Limb (tissue), 2 donors: Measurements from ENCODE around the gene NFE2L1.
"Not testable (repeated sequence)": the region's sequence is repeated elsewhere in the genome, so short reads cannot be mapped to it uniquely, and the experiment has no call there.

ENCODE experiments used
- DNase-seq, 2 donors: peaks; one replicate each; pipeline ENCODE4 v3.0.0-alpha.2; 2016; ENCODE audit errors: extremely low spot score in 2 of 2

The NFE2L1 gene, protein sequence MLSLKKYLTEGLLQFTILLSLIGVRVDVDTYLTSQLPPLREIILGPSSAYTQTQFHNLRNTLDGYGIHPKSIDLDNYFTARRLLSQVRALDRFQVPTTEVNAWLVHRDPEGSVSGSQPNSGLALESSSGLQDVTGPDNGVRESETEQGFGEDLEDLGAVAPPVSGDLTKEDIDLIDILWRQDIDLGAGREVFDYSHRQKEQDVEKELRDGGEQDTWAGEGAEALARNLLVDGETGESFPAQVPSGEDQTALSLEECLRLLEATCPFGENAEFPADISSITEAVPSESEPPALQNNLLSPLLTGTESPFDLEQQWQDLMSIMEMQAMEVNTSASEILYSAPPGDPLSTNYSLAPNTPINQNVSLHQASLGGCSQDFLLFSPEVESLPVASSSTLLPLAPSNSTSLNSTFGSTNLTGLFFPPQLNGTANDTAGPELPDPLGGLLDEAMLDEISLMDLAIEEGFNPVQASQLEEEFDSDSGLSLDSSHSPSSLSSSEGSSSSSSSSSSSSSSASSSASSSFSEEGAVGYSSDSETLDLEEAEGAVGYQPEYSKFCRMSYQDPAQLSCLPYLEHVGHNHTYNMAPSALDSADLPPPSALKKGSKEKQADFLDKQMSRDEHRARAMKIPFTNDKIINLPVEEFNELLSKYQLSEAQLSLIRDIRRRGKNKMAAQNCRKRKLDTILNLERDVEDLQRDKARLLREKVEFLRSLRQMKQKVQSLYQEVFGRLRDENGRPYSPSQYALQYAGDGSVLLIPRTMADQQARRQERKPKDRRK

GRCh38 chr17:48047741-48048383 lies at the start of gene NFE2L1:
TSS of gene NFE2L1 (plus strand) at chr17:48048359. CDS start at chr17:48051119, 2,760 bp downstream.
- peak; percentile 97 to 100 for DNase-seq

DNA sequence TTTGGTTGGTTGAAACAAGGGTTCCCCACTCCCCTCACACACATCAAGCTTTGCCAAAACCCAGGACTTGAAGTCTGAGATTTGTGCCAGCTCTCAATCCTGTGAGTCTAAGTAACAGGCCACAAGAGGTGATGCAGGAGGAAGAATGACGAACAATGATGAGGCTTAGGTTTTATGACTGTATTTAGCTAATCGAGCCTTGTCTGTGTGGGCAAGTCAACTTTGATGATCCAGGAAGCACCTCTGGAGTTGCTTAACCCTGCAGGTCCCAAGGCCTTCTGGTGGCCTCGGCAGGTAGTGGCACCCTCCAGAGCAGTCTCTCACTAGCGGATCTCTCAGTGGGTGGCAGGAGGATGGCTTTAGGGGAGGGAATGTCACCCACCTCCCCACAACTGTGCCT lies 48.6 kb upstream of the NFE2L1 start:
- no peak for DNase-seq

DNA sequence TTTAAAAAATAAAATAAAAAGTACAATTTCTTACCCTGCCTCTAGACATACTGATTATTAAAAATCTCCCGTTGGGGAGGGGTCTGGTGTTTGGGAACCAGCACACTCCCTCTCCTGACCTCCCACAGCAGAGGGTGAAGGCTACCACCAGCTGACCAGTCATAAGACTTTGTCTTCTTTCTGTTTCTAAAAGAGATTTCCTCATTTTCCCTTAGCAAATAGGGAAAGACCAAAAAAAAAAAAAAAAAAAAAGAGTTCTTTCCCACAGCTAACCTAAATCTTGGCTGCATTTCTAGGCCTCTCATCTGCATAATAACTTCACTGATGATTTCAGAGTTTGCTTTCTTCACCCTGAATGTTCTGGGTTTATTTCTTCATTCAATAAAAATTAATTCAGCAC lies 47.0 kb upstream of the NFE2L1 start:
- no peak for DNase-seq

DNA sequence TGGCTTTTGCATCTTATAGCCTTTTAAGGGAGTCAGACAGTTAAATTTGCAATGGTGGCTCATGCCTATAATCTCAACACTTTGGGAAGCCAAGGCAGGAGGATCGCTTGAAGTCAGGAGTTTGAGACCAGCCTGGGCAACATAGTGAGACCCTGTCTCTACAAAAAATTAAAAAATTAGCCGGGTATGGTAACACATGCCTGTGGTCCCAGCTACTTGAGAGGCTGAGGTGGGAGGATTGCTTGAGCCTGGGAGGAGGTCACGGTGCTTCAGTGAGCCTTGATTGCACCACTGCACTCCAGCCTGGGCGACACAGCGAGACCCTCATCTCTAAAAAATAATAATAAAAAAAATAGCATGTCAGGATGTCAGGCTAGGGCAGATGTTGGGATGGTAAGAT lies 46.5 kb upstream of the NFE2L1 start:
- DNase-seq = not testable (repeated sequence)

DNA sequence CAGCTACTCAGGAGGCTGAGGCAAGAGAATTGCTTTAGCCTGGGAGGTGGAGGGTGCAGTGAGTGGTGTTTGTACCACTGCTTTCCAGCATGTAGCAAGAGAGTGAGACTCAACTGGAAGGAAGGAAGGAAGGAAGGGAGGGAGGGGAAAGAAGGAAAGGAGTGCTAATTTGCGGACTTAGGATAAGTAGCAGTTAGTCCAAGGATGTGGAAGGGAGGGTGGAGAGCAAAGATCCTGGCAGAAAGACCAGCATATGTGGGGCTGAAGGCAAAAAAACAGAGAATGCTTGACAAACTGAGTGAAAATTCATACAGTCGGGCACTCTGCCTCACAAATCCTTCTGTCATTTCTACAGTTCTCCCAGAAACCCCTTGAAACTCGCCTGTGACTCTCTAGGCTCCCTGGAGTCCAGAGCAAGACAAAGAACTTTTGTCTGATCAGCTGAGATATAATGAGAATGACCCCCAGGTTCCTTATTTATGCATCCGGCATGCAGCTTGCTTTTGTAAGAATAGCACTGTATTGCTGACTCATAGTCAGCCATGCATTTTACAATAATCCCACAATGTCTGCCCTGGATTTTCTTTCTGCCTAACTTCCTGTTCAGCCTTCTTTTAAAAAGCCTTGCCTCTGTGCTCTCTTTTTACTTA lies 45.8 kb upstream of the NFE2L1 start:
- no peak for DNase-seq

DNA sequence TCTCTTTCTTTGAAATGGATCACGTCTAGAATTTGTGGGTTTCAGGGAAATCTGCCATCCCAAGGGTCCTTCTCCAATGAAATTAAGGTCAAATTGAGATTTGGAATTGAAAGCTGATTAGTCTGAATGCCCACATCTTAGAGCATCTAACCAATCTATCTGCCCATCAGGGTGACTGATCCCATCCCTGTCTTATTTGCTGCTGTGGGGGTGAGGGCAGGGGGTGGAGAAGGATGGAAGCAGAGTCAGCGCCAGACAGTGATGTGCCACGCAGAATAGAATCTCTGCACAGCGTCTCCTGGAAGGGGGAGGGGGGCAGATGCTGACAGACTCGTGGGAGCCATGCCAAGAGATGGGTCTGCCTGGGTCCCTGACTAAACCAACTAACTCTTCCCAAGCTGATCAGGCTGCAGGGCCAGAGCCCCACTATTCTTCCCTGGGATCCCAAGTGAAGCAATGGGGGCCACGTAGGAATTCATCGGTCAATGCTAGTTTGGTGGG lies 45.2 kb upstream of the NFE2L1 start:
- DNase-seq = no peak

DNA sequence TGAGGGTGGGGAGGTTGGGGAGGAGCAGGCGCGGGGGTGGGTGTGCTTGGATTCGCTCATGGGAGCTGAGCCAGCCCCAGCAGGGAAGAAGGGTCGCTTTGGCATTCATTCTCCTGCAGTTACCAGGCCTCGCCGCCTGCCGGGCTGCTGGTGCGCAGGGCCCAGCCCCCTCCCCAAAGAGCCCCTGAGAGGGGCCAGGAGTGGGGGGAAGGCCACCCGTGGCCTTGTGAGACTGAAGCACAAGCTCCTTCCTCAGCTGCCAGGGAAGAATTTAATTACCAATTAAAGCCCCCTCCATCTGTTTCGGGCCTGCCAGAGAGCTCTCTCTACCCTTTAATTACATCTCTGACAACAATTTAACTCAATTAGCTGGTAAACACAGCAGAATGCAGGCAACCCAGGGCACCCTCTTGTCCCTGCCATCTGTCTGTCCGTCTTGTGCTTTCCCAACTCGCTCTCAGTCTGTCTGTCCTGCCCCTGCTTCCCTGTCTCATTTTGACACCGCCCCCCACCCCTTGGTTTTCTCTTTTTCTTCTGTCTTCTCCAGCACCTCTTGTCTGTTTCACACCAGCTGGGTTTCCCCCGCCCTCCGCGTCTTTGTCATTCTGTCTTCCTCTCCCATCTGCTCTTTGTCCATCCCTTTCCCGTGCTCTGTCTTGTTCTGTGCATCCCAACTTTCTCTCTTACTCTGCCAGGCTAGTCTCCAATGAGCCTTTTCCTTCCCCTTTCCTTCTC lies 44.6 kb upstream of the NFE2L1 start:
- peak in 1 of 2 donors; percentile 73 for DNase-seq

- DNase-seq = no peak
These were observed 43.2 kb upstream of the NFE2L1 start for GRCh38 chr17:48004983-48005382.

GRCh38 chr17:48006936-48007709 lies 41.0 kb upstream of the NFE2L1 start:
- DNase-seq = no peak

DNA sequence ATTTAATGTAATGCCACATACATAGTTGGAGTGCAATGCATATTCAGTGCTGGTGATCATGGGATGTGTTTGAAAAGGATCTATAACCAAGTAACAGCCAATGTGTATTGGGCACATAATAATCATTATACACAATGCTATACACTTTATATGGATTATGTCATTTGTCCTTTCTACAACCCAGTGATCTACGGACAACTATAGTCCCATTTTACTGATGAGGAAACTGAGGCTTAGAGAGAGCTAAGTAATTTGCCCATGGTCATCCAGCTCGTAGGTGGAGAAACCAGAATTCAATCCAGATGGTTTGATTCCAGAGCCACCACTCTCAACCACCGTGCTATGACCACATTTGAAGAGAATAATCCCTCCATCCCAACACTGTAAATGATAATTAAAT lies 38.0 kb upstream of the NFE2L1 start:
- DNase-seq = no peak

GRCh38 chr17:48011405-48012150 lies 36.6 kb upstream of the NFE2L1 start:
- DNase-seq = peak in 1 of 2 donors; percentile 56

GRCh38 chr17:48012151-48012520 lies 36.0 kb upstream of the NFE2L1 start:
- DNase-seq = peak; percentile 65 to 85

GRCh38 chr17:48012654-48013053 lies 35.5 kb upstream of the NFE2L1 start:
- no peak for DNase-seq

- no peak for DNase-seq
These were observed 34.1 kb upstream of the NFE2L1 start for GRCh38 chr17:48013876-48014594.

DNA sequence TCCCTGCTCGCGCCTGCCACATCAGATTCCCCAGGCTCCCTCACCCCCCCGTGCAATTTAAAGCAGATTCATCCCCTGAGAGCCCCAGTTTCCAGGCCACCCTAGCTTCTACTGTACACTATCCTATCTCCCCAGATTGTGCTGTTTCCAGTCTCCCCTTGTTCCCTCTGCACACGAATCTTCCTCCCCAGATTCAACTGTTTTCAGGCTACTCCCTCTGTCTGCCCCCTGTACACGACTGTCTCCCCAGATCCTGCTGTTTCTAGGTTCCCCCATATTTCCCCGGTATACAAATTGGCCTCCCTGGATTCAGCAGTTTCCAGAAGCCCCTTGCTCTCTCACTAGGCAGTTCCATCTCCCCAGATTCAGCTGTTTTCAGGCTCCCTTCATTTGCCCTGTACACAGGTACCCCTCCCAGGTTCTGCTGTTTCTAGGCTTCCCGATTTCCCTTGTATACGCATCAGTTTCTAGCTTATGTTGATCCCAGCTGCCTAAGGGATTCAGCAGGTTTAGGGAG lies 33.5 kb upstream of the NFE2L1 start:
- DNase-seq = peak in 1 of 2 donors; percentile 48

DNA sequence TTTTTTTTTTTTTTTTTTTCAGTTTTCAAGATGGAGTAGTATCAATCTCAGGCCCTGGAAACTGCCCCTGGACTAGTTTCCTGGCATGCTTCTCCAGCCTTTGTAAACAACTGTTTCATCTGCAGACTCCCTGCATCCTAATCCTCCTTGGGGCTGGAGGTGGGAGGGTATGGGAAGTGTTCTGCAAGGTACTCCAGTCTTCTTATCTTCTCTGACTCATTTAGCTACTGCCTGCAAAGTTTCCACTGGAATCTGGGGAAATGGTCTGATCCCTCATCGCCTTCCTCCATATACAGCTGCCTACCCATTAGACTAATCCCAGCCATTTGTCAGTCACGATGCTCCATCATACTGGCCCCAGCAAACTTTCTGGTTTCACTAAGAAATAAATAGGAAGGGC lies 32.0 kb upstream of the NFE2L1 start:
- DNase-seq = no peak

- DNase-seq = not testable (repeated sequence)
These were observed 30.4 kb upstream of the NFE2L1 start for GRCh38 chr17:48017817-48018158.

- no peak for DNase-seq
These were observed 26.2 kb upstream of the NFE2L1 start for GRCh38 chr17:48021934-48022333.

DNA sequence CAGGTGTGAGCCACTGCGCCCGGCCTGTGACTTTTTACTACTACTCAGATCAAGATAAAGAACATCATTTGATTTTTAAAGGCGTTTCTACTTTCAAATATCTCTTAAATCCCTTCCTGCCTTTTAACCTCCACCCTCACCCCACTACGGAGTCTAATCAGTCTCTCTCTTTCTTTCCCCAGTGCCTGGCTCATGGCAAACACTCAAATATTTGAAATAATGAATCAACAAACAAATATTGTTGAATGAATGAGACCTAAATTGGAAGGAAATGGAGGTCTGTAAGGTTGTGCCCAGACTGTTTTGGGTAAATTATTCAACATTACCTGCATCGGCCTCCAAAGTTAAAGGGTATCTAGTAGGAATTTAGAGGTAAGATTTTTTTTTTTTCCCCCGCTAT lies 25.3 kb upstream of the NFE2L1 start:
- no peak for DNase-seq
